GM23338 (cell line): ENCODE measurements around the gene DPYSL5. TPM values are rescaled to one million over a fixed set of nuclear protein-coding genes. Genes with fewer than 3 reads are reported as not detected.
A peak's percentile ranks its signal among the peaks of the same experiment; 100 is the strongest.

Experiments
- ATAC-seq: fragments of 200-7000 bp; cut with Tn5 transposase; 3 replicates; pipeline ENCODE4 v1.9.1; 2020
- DNase-seq: peaks from one replicate; pipeline ENCODE4 v3.0.0-alpha.2; 2015; ENCODE audit warnings: low spot score
- H2AFZ ChIP-seq: fragments of 200-600 bp; sonication (generic); 2 replicates; pipeline ENCODE4 v1.8.0; 2016; ENCODE audit warnings: antibody characterized with exemption, mild to moderate bottlenecking, moderate library complexity
- H3F3A ChIP-seq: fragments of 200-600 bp; sonication (generic); replicated peaks from 2 replicates; pipeline ENCODE4 v1.8.0; 2017; ENCODE audit warnings: antibody characterized with exemption, mixed run types, low read depth
- H3K27ac ChIP-seq: fragments of 200-600 bp; sonication (generic); 2 replicates; pipeline ENCODE4 v1.6.1; 2016; ENCODE audit warnings: low read depth
- H3K27me3 ChIP-seq: fragments of 200-600 bp; sonication (generic); 2 replicates; pipeline ENCODE4 v1.8.0; 2016; ENCODE audit warnings: mild to moderate bottlenecking, mixed run types, moderate library complexity; ENCODE audit not compliant: insufficient read depth
- H3K36me3 ChIP-seq: fragments of 200-600 bp; sonication (generic); 2 replicates; pipeline ENCODE4 v1.8.0; 2016; ENCODE audit warnings: mild to moderate bottlenecking; ENCODE audit not compliant: insufficient read depth
- H3K4me1 ChIP-seq: fragments of 200-600 bp; sonication (generic); 2 replicates; pipeline ENCODE4 v1.8.0; 2016; ENCODE audit warnings: mild to moderate bottlenecking, moderate library complexity; ENCODE audit not compliant: insufficient read depth
- H3K4me2 ChIP-seq: fragments of 200-600 bp; sonication (generic); 2 replicates; pipeline ENCODE4 v1.7.1; 2017; ENCODE audit warnings: mixed run types
- H3K4me3 ChIP-seq: fragments of 200-600 bp; sonication (generic); 2 replicates; pipeline ENCODE4 v1.6.1; 2016; ENCODE audit warnings: mixed run types
- H3K79me2 ChIP-seq: fragments of 200-600 bp; sonication (generic); replicated peaks from 2 replicates; pipeline ENCODE4 v1.8.0; 2017; ENCODE audit warnings: mild to moderate bottlenecking; ENCODE audit not compliant: insufficient read depth
- H3K9me2 ChIP-seq: fragments of 200-600 bp; sonication (generic); 2 replicates; pipeline ENCODE4 v1.8.0; 2017; ENCODE audit not compliant: insufficient read depth
- H4K20me1 ChIP-seq: fragments of 200-600 bp; sonication (generic); replicated peaks from 2 replicates; pipeline ENCODE4 v1.8.0; 2017; ENCODE audit warnings: mild to moderate bottlenecking; ENCODE audit not compliant: insufficient read depth
- H3K27ac Mint-ChIP-seq: 2 replicates; pipeline ENCODE4 v1.8.0; 2020; ENCODE audit warnings: inconsistent platforms, mild to moderate bottlenecking, moderate library complexity, mixed read lengths
- H3K27me3 Mint-ChIP-seq: 3 replicates; pipeline ENCODE4 v1.8.0; 2022; ENCODE audit warnings: low read depth, mild to moderate bottlenecking, moderate library complexity, mixed read lengths, inconsistent platforms; ENCODE audit not compliant: insufficient read depth, poor library complexity
- H3K36me3 Mint-ChIP-seq: 3 replicates; pipeline ENCODE4 v1.8.0; 2021; ENCODE audit warnings: low read depth, mild to moderate bottlenecking, inconsistent platforms, moderate library complexity, mixed read lengths
- H3K4me1 Mint-ChIP-seq: 3 replicates; pipeline ENCODE4 v1.8.0; 2020; ENCODE audit warnings: mild to moderate bottlenecking, inconsistent platforms, mixed read lengths
- H3K4me3 Mint-ChIP-seq: 3 replicates; pipeline ENCODE4 v1.8.0; 2021; ENCODE audit warnings: moderate library complexity, mild to moderate bottlenecking, inconsistent platforms, mixed read lengths
- H3K9me3 Mint-ChIP-seq: 3 replicates; pipeline ENCODE4 v1.8.0; 2020; ENCODE audit warnings: moderate library complexity, mild to moderate bottlenecking, inconsistent platforms, mixed read lengths
- CTCF ChIP-seq, 2 experiments: fragments of 200-600 bp in 1 of 2; sonication (generic) in 1 of 2; conservative IDR thresholded peaks; 2 replicates each; pipeline versions ENCODE4 v1.5.1 to v1.6.1; 2016 to 2017; ENCODE audit warnings: antibody characterized with exemption in 2 of 2, low read depth in 2 of 2, mild to moderate bottlenecking in 2 of 2, moderate library complexity in 1 of 2
- ETS1 ChIP-seq: IDR thresholded peaks from 2 replicates; pipeline ENCODE4 v1.6.1; 2016; ENCODE audit warnings: antibody characterized with exemption
- EZH2phosphoT487 ChIP-seq: fragments of 200-600 bp; sonication (generic); IDR thresholded peaks from one replicate; pipeline ENCODE4 v1.8.1; 2018; ENCODE audit warnings: antibody characterized with exemption; ENCODE audit not compliant: unreplicated experiment
- JUNB ChIP-seq: IDR thresholded peaks from one replicate; pipeline ENCODE4 v1.6.1; 2016; ENCODE audit warnings: antibody characterized with exemption; ENCODE audit not compliant: unreplicated experiment
- POLR2AphosphoS5 ChIP-seq: IDR thresholded peaks from 2 replicates; pipeline ENCODE4 v1.6.1; 2016; ENCODE audit warnings: antibody characterized with exemption, low read depth
- REST ChIP-seq: IDR thresholded peaks from one replicate; pipeline ENCODE4 v1.6.1; 2018; ENCODE audit warnings: antibody characterized with exemption; ENCODE audit not compliant: unreplicated experiment
- STAT1 ChIP-seq: IDR thresholded peaks from one replicate; pipeline ENCODE4 v1.6.1; 2016; ENCODE audit warnings: antibody characterized with exemption; ENCODE audit not compliant: unreplicated experiment
- ZNF114 ChIP-seq: fragments of 250-450 bp; sonication (Bioruptor Pico); IDR thresholded peaks from 2 replicates; pipeline ENCODE4 v1.5.0; 2020; ENCODE audit warnings: mild to moderate bottlenecking, moderate library complexity
- ZNF331 ChIP-seq: fragments of 250-450 bp; sonication (Bioruptor Pico); IDR thresholded peaks from 2 replicates; pipeline ENCODE4 v1.5.0; 2020; ENCODE audit warnings: low read depth, mild to moderate bottlenecking, moderate library complexity
- ZNF462 ChIP-seq: fragments of 250-450 bp; sonication (Bioruptor Pico); IDR thresholded peaks from 2 replicates; pipeline ENCODE4 v1.5.0; 2020; ENCODE audit warnings: mild to moderate bottlenecking, moderate library complexity
- polyA plus RNA-seq: library from polyadenylated mRNA; unstranded; fragments of >200 nt; fragmentation: Nextera tagmentation; extraction: Ambion mirVana; gene quantifications from 2 replicates; pipeline ENCODE4 v1.2.1, GENCODE V29; 2016
- total RNA-seq: library from RNA; depleted of rRNA; stranded (reverse); fragments of >200 nt; shearing (Covaris generic); gene quantifications from 2 replicates; pipeline ENCODE4 v1.2.3, GENCODE V29; 2014

DPYSL5 gene
- total and polyA plus RNA-seq, 2 experiments from 2014 or later: 3.1 to 8.1 TPM

GRCh38 chr2:26811261-26811660 is 36.7 kb upstream of the DPYSL5 start (continued):
- TF ChIP-seq ZNF462 (CRISPR knock-in tag): no peak

GRCh38 chr2:26811791-26812694 is 35.9 kb upstream of the DPYSL5 start:
- Mint-ChIP-seq H3K36me3 (no peaks in the 10 kb centered on the region), H3K4me1 (peaks cover 5% of the 10 kb centered on the region; the same call in 2 of the 3 replicates), H3K27me3 (peaks cover 14% of the 10 kb centered on the region), H3K4me3 (no peak overlapping the region), H3K9me3 (no peaks in the 10 kb centered on the region; the same call in 2 of the 3 replicates), H3K27ac (no peak overlapping the region)
- no peak for DNase-seq
- Histone ChIP-seq H3K9me2 (no peaks in the 10 kb centered on the region), H3K27me3 (no peaks in the 10 kb centered on the region), H3K4me1 (no peaks in the 10 kb centered on the region), H3F3A (no peaks in the 10 kb centered on the region), H3K36me3 (no peaks in the 10 kb centered on the region), H3K4me3 (no peak overlapping the region), H4K20me1 (no peaks in the 10 kb centered on the region), H3K4me2 (no peak overlapping the region), H2AFZ (no peak overlapping the region), H3K27ac (no peak overlapping the region), H3K79me2 (no peaks in the 10 kb centered on the region)
- ATAC-seq: peak; percentile 28
- TF ChIP-seq CTCF (conservative IDR thresholded peaks at IDR 0.05; ENCODE audit: low read depth in 2 of 2) (no peak), POLR2AphosphoS5 (no peak), REST (no peak), JUNB (no peak), STAT1 (no peak), EZH2phosphoT487 (no peak), ETS1 (no peak), ZNF114 (CRISPR knock-in tag) (no peak), ZNF331 (CRISPR knock-in tag) (no peak)
